ENCODE measurements around the gene PLAC8L1.

PLAC8L1 gene

DNA sequence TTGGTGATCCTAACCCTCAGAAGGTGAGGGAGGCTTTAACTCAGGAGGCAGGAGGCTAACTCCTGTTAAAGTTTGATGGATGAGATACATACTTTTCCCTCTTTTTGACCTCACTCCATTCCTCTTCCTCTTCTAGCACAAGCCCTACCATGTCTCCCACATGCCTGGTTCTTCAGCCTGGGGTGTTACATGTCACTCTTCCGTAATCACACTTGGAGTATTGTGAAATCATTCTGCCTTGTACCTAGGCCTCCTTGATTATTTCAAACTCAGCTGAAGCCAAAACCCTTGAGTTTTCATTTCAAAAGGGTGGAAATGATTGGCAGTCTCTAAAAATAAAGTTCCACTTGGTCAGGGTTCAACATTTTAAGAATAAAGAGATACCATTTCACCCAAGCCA lies 1.8 kb downstream of the PLAC8L1 start:
- TF ChIP-seq, protein P1, sequence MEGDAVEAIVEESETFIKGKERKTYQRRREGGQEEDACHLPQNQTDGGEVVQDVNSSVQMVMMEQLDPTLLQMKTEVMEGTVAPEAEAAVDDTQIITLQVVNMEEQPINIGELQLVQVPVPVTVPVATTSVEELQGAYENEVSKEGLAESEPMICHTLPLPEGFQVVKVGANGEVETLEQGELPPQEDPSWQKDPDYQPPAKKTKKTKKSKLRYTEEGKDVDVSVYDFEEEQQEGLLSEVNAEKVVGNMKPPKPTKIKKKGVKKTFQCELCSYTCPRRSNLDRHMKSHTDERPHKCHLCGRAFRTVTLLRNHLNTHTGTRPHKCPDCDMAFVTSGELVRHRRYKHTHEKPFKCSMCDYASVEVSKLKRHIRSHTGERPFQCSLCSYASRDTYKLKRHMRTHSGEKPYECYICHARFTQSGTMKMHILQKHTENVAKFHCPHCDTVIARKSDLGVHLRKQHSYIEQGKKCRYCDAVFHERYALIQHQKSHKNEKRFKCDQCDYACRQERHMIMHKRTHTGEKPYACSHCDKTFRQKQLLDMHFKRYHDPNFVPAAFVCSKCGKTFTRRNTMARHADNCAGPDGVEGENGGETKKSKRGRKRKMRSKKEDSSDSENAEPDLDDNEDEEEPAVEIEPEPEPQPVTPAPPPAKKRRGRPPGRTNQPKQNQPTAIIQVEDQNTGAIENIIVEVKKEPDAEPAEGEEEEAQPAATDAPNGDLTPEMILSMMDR (IDR thresholded peaks at IDR 0.05; ENCODE audit: insufficient read depth, low read depth, low read length, missing control alignments), result no peak
- H3K4me3 ChIP-seq (ENCODE audit: low read length), result no peak overlapping the region
- peak; percentile 90 for DNase-seq (ENCODE audit: low read depth)

DNA sequence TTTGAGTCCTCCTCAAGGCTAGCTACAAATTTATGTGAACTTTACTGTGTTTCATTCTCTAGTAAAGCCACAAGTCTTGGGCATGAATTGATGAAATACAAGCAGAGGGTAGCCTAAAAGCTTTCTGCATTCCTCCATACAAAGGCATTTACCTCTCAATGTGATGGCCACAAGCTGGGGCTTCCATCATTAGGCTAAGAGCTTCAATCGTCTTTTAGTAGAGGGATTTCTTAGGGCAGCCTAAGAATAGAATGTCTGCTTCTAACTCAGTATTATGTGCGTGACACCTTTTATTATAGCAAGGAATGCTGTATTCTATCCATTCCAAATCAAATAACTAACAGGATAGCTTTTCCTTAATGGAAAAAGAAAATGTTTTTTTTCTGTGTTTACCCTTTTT lies 3.7 kb downstream of the PLAC8L1 start:
- TF ChIP-seq, protein P1 (IDR thresholded peaks at IDR 0.05; ENCODE audit: insufficient read depth, low read depth, low read length, missing control alignments), result no peak
- H3K4me3 ChIP-seq (ENCODE audit: low read length), result no peak overlapping the region
- no peak for DNase-seq (ENCODE audit: low read depth)

DNA sequence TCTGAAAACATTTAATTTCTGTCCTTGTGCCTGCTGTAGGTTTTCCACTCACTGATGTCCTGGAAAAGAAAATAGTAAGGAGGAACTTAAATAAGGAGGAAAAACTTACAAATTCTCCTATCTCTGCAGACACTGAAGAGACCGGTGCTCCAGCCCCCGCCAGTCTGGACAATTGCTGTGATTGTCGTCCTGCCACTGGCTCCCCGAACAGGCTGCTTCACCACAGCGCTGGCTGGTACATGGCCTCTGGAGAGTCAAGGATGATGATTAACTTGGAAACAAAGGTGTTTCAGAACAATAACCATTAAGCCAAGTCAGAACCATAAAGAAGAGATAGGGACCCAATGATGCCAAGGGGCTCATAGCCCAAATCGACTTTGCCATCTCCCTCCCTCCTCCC lies 7.3 kb downstream of the PLAC8L1 start:
- no peak for DNase-seq (ENCODE audit: low read depth)
- no peak overlapping the region for H3K4me3 ChIP-seq (ENCODE audit: low read length)
- TF ChIP-seq, protein P1 (IDR thresholded peaks at IDR 0.05; ENCODE audit: insufficient read depth, low read depth, low read length, missing control alignments), result no peak

DNA sequence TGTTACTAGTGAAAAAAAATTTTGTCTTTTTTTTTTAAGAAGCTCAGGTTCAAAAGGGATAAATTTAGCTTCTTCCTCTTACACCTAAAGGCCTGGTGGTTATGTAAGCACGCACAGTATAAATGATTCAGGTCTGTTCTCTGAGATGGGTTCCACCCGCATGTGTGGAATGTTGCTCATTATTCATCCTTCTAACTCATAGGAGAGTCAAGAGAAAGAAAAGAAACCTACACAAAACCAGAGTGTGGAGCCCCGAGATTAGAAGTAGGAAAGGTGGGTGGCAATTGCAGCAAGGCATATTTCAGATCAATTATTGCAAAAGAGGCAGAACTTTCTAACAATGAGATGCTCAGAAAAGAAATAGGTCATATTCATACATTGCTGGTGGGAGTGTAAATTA lies 13.5 kb downstream of the PLAC8L1 start:
- peak; percentile 76 for DNase-seq (ENCODE audit: low read depth)

DNA sequence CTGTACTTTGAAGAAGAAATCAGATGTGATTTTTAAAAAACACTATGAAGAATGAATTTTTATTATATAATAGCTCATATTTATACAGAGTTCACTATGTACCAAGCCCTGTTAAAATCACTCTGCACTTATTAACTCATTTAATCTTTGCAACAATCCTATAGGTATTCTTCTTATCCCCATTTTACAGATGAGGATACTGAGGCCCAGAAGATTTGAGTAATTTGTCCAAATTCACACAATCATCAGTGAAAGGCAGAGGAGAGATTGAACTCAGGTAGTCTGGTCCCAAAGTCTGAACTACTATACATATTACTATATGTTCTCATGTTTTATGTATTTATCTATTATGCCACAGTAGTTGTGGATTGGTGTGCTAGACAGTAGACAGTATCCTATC lies 16.1 kb downstream of the PLAC8L1 start:
- no peak overlapping the region for H3K4me3 ChIP-seq (ENCODE audit: low read length)
- DNase-seq (ENCODE audit: low read depth), result no peak
- TF ChIP-seq, protein P1 (IDR thresholded peaks at IDR 0.05; ENCODE audit: insufficient read depth, low read depth, low read length, missing control alignments), result no peak

More for the DNA sequence above, 13.5 kb downstream of the PLAC8L1 start:
- H3K4me3 ChIP-seq (ENCODE audit: low read length), result no peak overlapping the region
- TF ChIP-seq, protein P1 (IDR thresholded peaks at IDR 0.05; ENCODE audit: insufficient read depth, low read depth, low read length, missing control alignments), result no peak

DNA sequence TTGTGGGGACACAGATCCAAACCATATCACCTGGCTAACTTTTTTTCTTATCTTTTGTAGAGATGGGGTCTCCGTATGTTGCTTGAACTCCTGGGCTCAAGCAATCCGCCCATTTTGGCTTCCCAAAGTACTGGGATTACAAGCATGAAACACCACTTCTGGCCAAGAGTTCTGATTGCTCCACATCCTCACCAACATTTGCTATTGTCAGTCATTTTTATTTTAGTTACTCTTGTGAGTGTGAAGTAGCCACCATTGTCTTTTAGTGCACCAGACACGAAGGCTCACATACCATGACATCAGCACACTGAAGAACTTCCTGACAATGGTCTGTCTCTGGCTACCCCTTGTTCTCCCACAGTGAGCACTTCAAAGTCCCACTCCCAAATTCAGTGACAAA lies 17.3 kb downstream of the PLAC8L1 start:
- TF ChIP-seq, protein P1 (IDR thresholded peaks at IDR 0.05; ENCODE audit: insufficient read depth, low read depth, low read length, missing control alignments), result no peak
- H3K4me3 ChIP-seq (ENCODE audit: low read length), result no peak overlapping the region
- DNase-seq (ENCODE audit: low read depth), result no peak

DNA sequence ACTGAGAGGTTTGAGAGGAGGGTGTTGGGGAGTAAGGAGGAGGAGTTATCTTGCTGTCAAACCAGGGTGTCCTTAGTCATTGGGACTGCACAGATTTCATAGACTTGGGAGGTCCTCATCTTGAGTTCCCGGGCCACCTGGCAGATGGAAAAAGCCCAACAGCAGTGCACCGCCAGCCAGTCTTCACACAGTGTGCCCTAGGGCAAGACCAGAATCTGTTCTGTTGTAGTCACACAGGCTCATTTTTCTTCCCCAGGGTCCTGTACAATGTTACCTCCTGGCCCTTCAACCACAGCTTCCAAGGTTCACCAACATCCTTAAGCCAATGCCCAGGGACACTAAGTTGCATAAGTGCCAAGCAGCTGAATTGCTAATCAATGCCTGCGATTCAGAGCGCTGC lies 21.0 kb downstream of the PLAC8L1 start:
- TF ChIP-seq, protein P1 (IDR thresholded peaks at IDR 0.05; ENCODE audit: insufficient read depth, low read depth, low read length, missing control alignments), result no peak
- H3K4me3 ChIP-seq (ENCODE audit: low read length), result no peak overlapping the region
- no peak for DNase-seq (ENCODE audit: low read depth)
